SK-N-DZ (cell line): ENCODE results near the gene FAM219A.
"Not testable (repeated sequence)": the region's sequence is repeated elsewhere in the genome, so short reads cannot be mapped to it uniquely, and the experiment has no call there.

Experiments used
- DNase-seq: peaks from one replicate; pipeline ENCODE4 v3.0.0-alpha.2; 2015; ENCODE audit warnings: low spot score

FAM219A gene

GRCh38 chr9:34443976-34444375 is 14.4 kb downstream of the FAM219A start:
- no peak for DNase-seq

- no peak for DNase-seq
Observed at GRCh38 chr9:34443533-34443932, 14.8 kb downstream of the FAM219A start.

DNA sequence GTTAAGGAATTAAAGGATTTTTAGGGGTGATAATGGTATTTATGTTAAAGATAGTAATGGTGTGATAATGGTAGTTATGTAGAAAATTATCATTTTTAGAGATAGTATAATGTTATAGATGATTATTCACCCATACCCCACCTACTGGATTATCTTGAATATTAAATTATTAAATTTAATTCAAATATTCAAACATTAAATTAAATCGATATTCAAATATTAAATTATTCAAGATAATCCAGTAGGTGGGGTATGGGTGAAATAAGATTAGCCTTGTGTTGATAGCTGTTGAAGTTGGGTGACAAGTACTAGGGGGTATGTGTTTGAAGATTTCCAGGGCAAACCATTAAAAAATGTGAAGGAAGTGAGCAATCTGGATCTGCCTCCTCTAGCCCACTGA is 15.6 kb downstream of the FAM219A start:
- no peak for DNase-seq

GRCh38 chr9:34440017-34440416 is 18.4 kb downstream of the FAM219A start:
- no peak for DNase-seq

DNA sequence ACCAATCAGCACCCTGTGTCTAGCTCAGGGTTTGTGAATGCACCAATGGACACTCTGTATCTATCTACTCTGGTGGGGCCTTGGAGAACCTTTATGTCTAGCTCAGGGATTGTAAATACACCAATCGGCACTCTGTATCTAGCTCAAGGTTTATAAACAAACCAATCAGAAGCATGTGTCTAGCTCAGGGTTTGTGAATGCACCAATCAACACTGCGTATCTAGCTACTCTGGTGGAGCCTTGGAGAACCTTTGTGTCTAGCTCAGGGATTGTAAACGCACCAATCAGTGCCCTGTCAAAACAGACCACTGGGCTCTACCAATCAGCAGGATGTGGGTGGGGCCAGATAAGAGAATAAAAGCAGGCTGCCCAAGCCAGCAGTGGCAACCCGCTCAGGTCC is 19.9 kb downstream of the FAM219A start:
- not testable (repeated sequence) for DNase-seq

- not testable (repeated sequence) for DNase-seq
Observed at GRCh38 chr9:34437926-34438307, 20.5 kb downstream of the FAM219A start.

GRCh38 chr9:34437006-34437925 is 21.1 kb downstream of the FAM219A start:
- peak; percentile 90 for DNase-seq

DNA sequence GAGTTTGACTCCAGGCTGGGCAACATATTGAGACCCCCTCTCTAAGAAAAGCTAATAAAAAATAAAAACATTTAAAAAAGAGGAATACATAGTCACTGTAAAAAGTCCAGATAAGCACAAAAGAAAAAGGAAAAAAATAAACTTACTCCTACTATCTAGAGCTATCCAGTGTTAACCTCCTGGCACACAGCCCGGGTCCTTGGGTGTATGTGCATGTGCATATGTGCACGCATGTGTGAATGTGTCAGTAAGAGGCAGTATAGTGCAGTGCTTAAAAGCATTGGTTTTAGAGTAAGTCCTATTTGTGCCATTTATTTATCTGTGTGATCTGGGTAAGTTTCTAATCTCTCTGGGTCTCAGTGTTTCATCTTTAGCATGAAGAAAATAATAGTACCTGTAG is 26.7 kb downstream of the FAM219A start:
- no peak for DNase-seq

- peak; percentile 33 for DNase-seq
Observed at GRCh38 chr9:34430843-34431437, 27.4 kb downstream of the FAM219A start.

DNA sequence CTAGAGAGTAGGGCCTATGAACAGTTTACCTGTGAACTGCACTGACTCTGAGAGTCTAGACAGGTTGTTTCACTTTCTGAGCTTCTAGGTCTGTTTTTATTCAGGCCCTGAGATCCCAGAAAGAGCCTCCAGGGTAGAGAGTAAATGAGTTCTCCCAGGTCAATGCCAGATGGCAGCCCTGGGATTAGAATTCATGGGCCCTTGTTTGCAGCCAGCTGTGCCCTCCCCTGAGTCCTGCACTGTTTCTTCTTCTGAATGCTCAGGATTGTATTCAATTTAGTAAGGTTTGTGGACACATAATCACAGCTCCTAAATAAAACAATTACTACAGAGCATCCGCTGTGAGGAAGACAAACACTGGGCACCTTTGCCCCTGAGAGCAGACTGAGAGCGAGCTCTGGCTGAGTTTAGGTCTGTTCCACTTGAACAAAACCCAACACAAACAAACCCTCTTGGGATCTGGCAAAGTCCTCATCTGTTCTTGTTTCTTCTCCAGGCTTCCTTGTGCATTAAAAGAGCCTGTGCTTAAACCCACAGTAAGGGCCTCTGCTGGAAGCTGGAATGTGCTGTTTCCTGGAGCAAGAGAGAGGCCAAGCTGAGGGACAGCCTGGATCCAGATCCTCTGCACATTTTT is 29.9 kb downstream of the FAM219A start:
- DNase-seq: no peak

- DNase-seq: peak; percentile 91
Observed at GRCh38 chr9:34426347-34427074, 31.9 kb downstream of the FAM219A start.

GRCh38 chr9:34419716-34420504 is 38.5 kb downstream of the FAM219A start:
- peak; percentile 32 for DNase-seq

- no peak for DNase-seq
Observed at GRCh38 chr9:34417734-34418133, 40.6 kb downstream of the FAM219A start.

DNA sequence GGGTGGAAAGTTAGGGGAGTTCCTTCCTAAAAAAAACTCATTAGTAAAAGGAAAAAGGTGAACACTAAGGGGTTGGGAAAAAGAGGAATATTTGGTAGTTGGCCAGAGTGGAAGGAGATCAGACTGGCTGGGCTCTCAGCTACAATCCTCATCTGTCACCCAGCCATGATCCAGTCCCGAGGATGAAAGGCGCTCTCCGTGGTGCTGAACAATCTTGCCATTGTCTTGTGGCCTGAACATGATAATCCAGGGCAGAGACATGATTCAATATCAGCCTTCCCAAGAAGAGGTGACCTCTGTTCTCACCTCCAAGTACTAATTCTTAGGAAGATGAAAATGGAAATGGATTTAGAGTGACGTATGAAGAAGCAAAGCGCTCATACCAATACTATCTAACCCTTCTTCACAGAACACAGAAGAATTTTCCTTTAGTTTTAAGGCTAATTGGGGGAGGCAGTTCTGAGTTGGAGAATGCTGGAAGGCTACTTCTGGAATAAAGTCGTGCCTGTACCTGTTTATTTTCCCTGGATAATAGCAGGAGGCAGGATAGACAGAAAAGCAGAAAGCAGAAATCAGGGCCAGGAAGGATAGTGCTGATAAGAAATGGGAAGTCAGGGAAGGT is 45.0 kb downstream of the FAM219A start:
- DNase-seq: no peak

GRCh38 chr9:34412336-34412735 is 46.0 kb downstream of the FAM219A start:
- no peak for DNase-seq

- no peak for DNase-seq
Observed at GRCh38 chr9:34409154-34409553, 49.2 kb downstream of the FAM219A start.

- DNase-seq: no peak
Observed at GRCh38 chr9:34408173-34408572, 50.2 kb downstream of the FAM219A start.

- no peak for DNase-seq
Observed at GRCh38 chr9:34406219-34406618, 52.2 kb downstream of the FAM219A start.

GRCh38 chr9:34405719-34406118 is 52.7 kb downstream of the FAM219A start:
- DNase-seq: no peak

DNA sequence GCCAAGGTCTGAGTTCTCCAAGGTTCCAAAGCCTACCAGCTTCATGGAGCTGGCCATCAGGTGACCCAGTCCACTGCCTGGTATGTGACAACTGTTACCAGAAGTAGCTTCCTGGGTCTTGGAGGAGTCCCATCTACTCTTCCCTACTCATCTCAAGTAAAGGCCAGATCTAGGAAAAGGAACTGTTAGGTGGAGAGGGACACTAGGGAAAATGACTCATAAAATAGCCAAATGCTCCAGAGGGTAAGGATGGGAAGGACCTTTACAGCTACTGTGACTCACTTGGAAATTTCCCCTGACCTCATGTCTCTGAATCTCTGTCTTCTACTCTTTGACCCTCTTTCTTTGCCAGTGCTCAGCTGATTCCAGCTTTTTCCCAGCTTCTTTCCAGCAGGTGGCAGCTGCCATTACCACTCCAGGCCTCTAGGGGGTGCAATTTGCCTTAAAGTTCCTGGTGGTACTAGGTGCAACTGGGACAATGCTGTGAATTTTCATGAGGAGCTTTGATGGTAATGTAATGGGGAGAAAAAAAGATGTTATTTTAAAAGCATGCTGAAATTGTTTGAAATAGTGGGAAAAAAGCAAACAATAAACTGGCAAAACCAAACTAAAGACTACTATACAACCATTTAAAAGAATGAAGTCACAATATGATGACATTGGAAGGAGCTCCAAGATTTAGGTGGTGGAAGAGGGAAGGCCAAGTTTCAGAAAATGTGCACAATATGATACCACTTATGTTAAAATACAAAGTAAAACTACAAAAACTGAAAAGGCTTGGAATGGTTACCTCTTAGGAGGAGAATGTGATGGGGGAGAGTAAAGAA is 54.6 kb downstream of the FAM219A start:
- peak; percentile 71 for DNase-seq
